SU-DHL-6 (cell line): ENCODE measurements around the gene CCNF.

Experiments used
- H2AFZ ChIP-seq: fragments of 200-600 bp; sonication (generic); 2 replicates; pipeline ENCODE4 v1.6.1; 2014; ENCODE audit warnings: low read depth, mild to moderate bottlenecking, moderate library complexity, mixed read lengths, antibody characterized with exemption, low read length; ENCODE audit not compliant: severe bottlenecking
- H3F3A ChIP-seq: fragments of 200-600 bp; shearing (Covaris generic); 2 replicates; pipeline ENCODE4 v1.6.0; 2016; ENCODE audit warnings: antibody characterized with exemption, mild to moderate bottlenecking; ENCODE audit not compliant: insufficient read depth
- H3K27ac ChIP-seq: fragments of 200-600 bp; sonication (generic); 2 replicates; pipeline ENCODE4 v1.5.1; 2016; ENCODE audit warnings: low read depth, mild to moderate bottlenecking, low read length, moderate library complexity, mixed read lengths
- H3K27me3 ChIP-seq: fragments of 200-600 bp; sonication (generic), shearing (Covaris generic); 2 replicates; pipeline ENCODE4 v1.6.0; 2014; ENCODE audit warnings: mild to moderate bottlenecking, low read length
- H3K36me3 ChIP-seq: fragments of 200-600 bp; sonication (generic); 2 replicates; pipeline ENCODE4 v1.6.1; 2014; ENCODE audit warnings: mild to moderate bottlenecking, low read length, mixed read lengths
- H3K4me2 ChIP-seq: fragments of 300-600, 200-600 bp; shearing (Covaris generic), sonication (generic); 2 replicates; pipeline ENCODE4 v1.6.0; 2014; ENCODE audit warnings: low read length, low read depth, mild to moderate bottlenecking; ENCODE audit not compliant: poor library complexity, severe bottlenecking
- H3K4me3 ChIP-seq: fragments of 200-600 bp; sonication (generic); 2 replicates; pipeline ENCODE4 v1.5.1; 2014; ENCODE audit warnings: antibody characterized with exemption, low read length, mild to moderate bottlenecking, mixed read lengths; ENCODE audit not compliant: insufficient read depth, poor library complexity, severe bottlenecking
- H3K79me2 ChIP-seq: fragments of 200-600 bp; sonication (generic); 2 replicates; pipeline ENCODE4 v1.6.1; 2014; ENCODE audit warnings: mild to moderate bottlenecking, low read length, moderate library complexity; ENCODE audit not compliant: insufficient read depth
- H3K9ac ChIP-seq: fragments of 200-600 bp; sonication (generic); 2 replicates; pipeline ENCODE4 v1.7.0; 2014; ENCODE audit warnings: mild to moderate bottlenecking, low read length
- H3K9me2 ChIP-seq: fragments of 200-600 bp; sonication (generic); replicated peaks from 2 replicates; pipeline ENCODE4 v1.6.1; 2014; ENCODE audit warnings: low read length; ENCODE audit not compliant: insufficient read depth
- H3K9me3 ChIP-seq: fragments of 200-600 bp; sonication (generic); 2 replicates; pipeline ENCODE4 v1.6.1; 2014; ENCODE audit warnings: low read length, mixed read lengths; ENCODE audit not compliant: insufficient read depth
- H4K20me1 ChIP-seq: fragments of 200-600 bp; sonication (generic); 2 replicates; pipeline ENCODE4 v1.6.1; 2014; ENCODE audit warnings: low read depth, mild to moderate bottlenecking, antibody characterized with exemption, low read length, moderate library complexity, mixed read lengths
- CTCF ChIP-seq: fragments of 200-600 bp; sonication (generic); IDR thresholded peaks from one replicate; pipeline ENCODE4 v1.5.1; 2017; ENCODE audit warnings: antibody characterized with exemption, mild to moderate bottlenecking, low read length, moderate library complexity; ENCODE audit not compliant: insufficient read depth, poor library complexity, severe bottlenecking
- EZH2phosphoT487 ChIP-seq: fragments of 200-600 bp; sonication (generic), shearing (Covaris generic); conservative IDR thresholded peaks from 2 replicates; pipeline ENCODE4 v1.6.1; 2018; ENCODE audit warnings: mild to moderate bottlenecking, antibody characterized with exemption, low read length, moderate library complexity, mixed read lengths

CCNF gene

DNA sequence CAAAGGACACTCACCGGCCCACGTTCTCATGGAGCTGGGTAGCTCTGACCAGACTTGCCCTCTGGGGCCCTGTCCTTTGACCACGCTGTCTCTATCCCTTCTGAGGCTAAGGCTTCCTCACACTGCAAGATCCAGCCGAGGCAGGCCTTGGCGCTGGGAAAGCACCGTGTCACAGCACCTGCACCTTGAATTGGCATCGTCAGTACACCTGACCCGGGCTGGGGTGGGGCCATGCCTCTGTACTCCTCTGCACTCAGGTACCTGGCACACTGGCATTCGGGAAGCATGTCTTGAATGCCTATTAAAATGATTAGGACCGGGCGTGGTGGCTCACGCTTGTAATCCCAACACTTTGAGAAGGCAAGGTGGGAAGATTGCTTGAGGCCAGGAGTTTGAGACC is 51.7 kb downstream of the CCNF start:
- no peak overlapping the region for H3K9ac ChIP-seq
- H3K27me3 ChIP-seq: no peaks in the 10 kb centered on the region
- H2AFZ ChIP-seq: no peak overlapping the region
- TF ChIP-seq CTCF (no peak), EZH2phosphoT487 (no peak)
- H3K9me3 ChIP-seq: no peaks in the 10 kb centered on the region
- H3K4me3 ChIP-seq: no peak overlapping the region
- H4K20me1 ChIP-seq: no peaks in the 10 kb centered on the region; the same call in 1 of the 2 replicates
- H3K79me2 ChIP-seq: no peaks in the 10 kb centered on the region
- H3K36me3 ChIP-seq: no peaks in the 10 kb centered on the region
- H3K27ac ChIP-seq: no peak overlapping the region
- H3F3A ChIP-seq: no peaks in the 10 kb centered on the region
- H3K4me2 ChIP-seq: no peak overlapping the region
- no peaks in the 10 kb centered on the region for H3K9me2 ChIP-seq

DNA sequence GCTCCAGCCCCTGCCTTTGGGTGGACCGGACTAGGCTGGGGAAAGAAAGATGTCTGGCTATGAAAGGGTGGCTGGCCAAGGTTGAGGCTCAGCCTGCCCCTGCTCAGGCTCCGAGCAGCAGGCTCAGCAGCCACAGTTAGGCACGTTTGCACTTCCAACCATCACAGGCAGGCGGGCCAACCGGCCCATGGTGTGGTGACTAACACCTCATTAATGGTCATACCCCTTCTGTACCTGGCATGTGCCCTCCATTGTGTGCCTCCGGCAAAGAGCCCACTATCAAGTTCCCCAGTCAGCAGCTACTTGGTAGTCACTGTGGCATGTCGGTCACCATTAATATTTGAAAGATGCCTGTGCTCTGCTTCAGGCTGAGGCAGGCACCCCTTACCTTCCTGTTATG is 52.4 kb downstream of the CCNF start:
- Histone ChIP-seq H3K9me2 (no peaks in the 10 kb centered on the region), H4K20me1 (no peaks in the 10 kb centered on the region), H3K4me2 (no peak overlapping the region), H3K4me3 (no peak overlapping the region), H3F3A (no peaks in the 10 kb centered on the region), H3K36me3 (no peaks in the 10 kb centered on the region), H3K79me2 (no peaks in the 10 kb centered on the region), H3K9ac (no peak overlapping the region), H3K27ac (no peak overlapping the region), H3K27me3 (no peaks in the 10 kb centered on the region), H2AFZ (no peak overlapping the region), H3K9me3 (no peaks in the 10 kb centered on the region)
- TF ChIP-seq EZH2phosphoT487 (no peak), CTCF (no peak)

GRCh38 chr16:2482249-2482648 is 53.0 kb downstream of the CCNF start:
- Histone ChIP-seq H4K20me1 (no peaks in the 10 kb centered on the region), H3K9me2 (no peaks in the 10 kb centered on the region), H3K79me2 (no peaks in the 10 kb centered on the region; the same call in 1 of the 2 replicates), H3K4me3 (no peak overlapping the region), H3K27me3 (no peaks in the 10 kb centered on the region), H3F3A (no peaks in the 10 kb centered on the region), H2AFZ (no peak overlapping the region), H3K9me3 (no peaks in the 10 kb centered on the region), H3K4me2 (no peak overlapping the region), H3K27ac (no peak overlapping the region), H3K36me3 (no peaks in the 10 kb centered on the region), H3K9ac (no peak overlapping the region)
- TF ChIP-seq EZH2phosphoT487: no peak
- TF ChIP-seq CTCF: no peak
